VCaP (cell line): Measurements from ENCODE around the gene PLSCR5.

Experiments used
- H3K27ac ChIP-seq: fragments of 450-650 bp; 2 replicates; pipeline ENCODE4 v1.5.1; 2017
- CTCF ChIP-seq: fragments of 450-650 bp; conservative IDR thresholded peaks from 2 replicates; pipeline ENCODE4 v1.5.1; 2017; ENCODE audit warnings: mild to moderate bottlenecking, moderate library complexity

The PLSCR5 gene

GRCh38 chr3:146544002-146544928, 60.9 kb downstream of the PLSCR5 start, which contains the start of gene PLSCR1:
TSS of gene PLSCR1 (minus strand) at chr3:146544607. CDS start at chr3:146536552, 8,055 bp downstream.
- TF ChIP-seq CTCF, result no peak
- peak within 1 kb of the TSS; percentile 44 for H3K27ac ChIP-seq

- no peak overlapping the region for H3K27ac ChIP-seq
- TF ChIP-seq CTCF, result no peak
Measured at GRCh38 chr3:146543461-146544001, 61.6 kb downstream of the PLSCR5 start.

- no peak overlapping the region for H3K27ac ChIP-seq
- no peak for TF ChIP-seq CTCF
Measured at GRCh38 chr3:146542978-146543377, 62.2 kb downstream of the PLSCR5 start.

GRCh38 chr3:146542179-146542578, 63.0 kb downstream of the PLSCR5 start:
- TF ChIP-seq CTCF, result no peak

GRCh38 chr3:146540978-146541377, 64.2 kb downstream of the PLSCR5 start:
- no peak for TF ChIP-seq CTCF
- H3K27ac ChIP-seq, result no peak overlapping the region

More at GRCh38 chr3:146542179-146542578, 63.0 kb downstream of the PLSCR5 start:
- H3K27ac ChIP-seq, result no peak overlapping the region

GRCh38 chr3:146540236-146540635, 64.9 kb downstream of the PLSCR5 start:
- no peak for TF ChIP-seq CTCF
- no peak overlapping the region for H3K27ac ChIP-seq

GRCh38 chr3:146539315-146539714, 65.8 kb downstream of the PLSCR5 start:
- H3K27ac ChIP-seq, result no peak overlapping the region
- no peak for TF ChIP-seq CTCF
